ENCODE measurements around the gene PIGC.
"Not testable (repeated sequence)": the region's sequence is repeated elsewhere in the genome, so short reads cannot be mapped to it uniquely, and the experiment has no call there.

Gene PIGC

DNA sequence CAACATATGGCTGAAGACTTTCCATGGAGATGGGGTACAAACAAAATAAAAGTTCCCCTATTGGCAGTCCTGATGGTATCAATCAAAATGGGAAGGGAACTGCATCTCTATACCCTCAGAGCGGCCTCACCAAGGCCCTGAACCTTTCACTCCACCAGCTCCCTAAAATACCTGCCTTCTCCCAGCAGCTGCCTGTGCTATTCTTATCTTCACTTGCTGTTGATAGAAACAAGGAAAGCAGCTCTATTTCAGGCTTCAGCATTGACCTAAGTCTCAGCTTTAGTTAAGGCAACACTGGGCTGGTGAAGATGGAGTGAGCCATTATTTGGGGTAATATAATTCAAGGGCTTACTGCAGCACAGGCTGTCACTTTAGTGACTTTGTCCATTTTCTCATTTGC, 21.7 kb upstream of the PIGC start:
- DNase-seq = no peak

DNA sequence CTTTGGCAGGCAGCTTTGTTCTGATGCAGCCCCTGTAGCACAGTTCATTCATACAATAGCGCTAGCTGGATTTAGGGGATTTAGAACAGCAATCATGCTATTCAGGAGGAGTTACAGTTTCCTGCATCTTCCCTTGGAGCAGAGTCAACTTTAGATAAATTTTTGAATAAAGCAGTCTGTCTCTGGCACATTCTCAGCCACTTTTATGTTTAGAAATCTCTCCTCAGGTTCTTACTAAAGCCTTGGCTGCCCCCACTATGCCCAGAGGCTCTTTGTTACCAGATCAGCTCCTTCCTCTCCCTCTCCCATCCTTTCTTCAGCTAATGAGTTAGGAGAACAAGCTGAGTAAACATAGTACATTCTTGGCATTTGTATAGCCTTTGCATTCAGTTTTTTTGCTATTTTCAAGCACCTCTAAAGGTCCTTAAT, 17.0 kb upstream of the PIGC start:
- no peak for DNase-seq

GRCh38 chr1:172460177-172460576, 16.3 kb upstream of the PIGC start:
- DNase-seq = no peak

GRCh38 chr1:172457479-172458130, 13.7 kb upstream of the PIGC start:
- no peak for DNase-seq

DNA sequence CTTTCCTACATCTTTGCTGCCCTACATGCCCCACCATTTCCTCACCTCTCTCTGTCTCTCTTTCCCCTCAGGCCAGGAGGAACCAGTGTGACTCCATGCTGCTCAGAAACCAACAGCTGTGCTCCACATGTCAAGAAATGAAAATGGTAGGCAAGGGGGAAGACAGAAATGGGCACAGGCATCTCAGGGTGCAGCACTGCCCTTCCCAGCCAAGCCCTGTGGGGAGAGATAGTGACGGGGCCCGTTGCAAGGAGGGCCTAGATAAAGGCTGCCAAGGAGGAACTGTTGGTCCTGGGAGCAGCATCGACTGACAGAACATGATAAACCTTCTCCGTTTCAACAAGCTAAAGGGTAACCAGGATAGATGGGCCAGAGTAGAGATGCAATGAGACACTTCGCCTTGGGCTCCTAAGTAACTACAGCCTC, 12.5 kb upstream of the PIGC start:
- DNase-seq = no peak

DNA sequence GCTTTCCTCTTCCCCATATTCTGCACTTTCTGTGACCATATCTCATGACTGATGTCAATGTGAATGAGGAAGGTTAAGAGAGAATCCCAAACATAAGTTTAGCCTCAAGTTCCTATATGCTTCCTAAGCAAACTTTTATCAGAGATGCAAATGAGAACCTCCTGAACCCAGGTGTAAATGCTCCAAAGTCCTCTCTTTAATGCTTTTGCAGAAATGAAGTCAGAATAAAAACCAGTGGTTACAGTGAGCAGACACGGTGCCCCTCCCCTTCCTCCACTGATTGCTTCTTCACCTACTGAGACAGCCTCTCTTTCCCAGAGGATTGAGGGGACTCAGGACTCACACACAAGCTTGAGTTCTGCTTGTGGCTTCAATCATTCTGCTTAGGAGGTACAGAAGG, 11.6 kb upstream of the PIGC start:
- no peak for DNase-seq

DNA sequence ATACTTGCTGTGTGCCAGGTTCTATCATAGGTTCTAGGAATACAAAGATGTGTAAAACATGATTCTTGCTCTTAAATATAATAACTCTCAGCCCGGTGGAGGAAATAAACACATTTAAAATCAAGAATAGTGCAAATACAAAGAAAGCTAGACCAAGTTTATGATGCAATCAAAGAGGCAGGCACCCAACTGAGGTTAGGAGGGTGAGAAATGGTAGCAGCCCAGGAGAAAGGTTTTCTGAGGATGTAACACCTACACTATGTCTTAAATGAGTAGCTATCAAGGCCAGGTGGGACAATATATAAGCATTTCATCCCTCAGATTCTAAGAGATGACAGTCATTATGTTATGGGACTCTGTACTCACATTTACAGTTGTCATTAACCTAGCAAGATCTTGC, 9.7 kb upstream of the PIGC start:
- DNase-seq = no peak

GRCh38 chr1:172453153-172453545, 9.3 kb upstream of the PIGC start:
- DNase-seq = no peak

- no peak for DNase-seq
Measured at GRCh38 chr1:172452536-172453152, 8.8 kb upstream of the PIGC start.

DNA sequence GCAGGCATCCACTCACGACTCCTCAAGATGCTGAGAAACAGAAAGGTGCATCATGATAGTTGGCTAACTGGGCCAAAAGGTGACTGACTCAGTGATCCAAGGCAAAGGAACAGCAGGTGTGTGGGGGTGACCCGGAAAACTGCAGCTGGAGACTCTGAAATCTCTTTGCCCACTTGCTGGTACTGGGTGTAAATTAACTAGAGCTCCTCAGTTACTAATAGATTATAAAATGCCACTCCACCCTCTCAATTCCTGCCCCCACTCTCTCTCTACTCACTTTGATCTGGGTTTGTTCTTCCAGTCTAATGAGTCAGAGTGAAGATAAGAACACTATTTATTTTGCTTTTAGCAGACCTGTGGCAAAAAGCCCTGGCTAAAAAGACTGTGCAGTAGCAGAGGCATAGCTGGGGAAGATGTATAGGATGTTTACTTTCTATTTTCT, 7.2 kb upstream of the PIGC start:
- DNase-seq = no peak

- DNase-seq = no peak
Measured at GRCh38 chr1:172450524-172450885, 6.6 kb upstream of the PIGC start.

DNA sequence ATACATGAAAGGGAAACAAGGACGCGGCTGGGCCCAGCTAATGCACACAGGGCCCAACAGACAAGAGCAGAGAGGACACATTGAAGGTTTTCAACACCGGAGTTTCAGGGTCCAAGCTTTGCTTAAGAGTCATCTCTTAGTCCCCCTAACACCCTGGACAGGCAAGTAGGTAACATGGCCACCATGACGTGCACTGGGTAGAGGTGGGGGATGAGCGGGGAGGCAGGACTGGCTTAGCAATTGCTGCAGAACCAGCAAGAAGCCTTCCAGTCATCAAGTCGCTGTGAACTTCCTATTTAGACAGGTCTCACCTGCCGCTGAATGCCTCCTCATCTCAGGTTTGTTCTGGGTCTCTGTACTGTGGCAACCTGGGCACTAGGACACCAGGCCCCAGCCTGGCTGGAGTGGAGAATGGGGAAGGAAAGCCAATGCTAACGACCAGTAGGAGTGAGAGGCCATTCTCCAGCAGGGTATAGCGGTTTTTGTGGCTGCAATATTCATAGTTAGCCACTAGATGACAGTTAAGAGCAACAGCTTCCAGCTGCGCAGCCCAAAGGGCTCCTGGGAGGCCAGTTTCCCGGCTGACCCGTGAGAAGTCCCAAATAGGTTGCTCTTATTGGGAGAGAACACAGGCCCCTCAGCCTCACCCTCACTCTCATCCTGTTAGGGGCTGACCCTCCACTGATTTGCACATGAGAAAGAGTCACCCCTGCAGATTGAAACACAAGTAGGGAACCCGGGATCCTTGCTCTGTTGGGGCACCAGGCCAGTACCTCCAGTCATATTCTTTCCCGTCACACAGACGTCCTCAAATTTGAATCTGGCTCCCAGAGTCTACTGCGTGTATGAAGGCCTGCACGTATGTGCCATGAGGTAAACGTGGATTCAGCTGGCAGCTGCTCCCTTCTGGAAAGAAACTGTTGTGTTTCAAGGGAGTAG, 6.0 kb upstream of the PIGC start:
- no peak for DNase-seq

DNA sequence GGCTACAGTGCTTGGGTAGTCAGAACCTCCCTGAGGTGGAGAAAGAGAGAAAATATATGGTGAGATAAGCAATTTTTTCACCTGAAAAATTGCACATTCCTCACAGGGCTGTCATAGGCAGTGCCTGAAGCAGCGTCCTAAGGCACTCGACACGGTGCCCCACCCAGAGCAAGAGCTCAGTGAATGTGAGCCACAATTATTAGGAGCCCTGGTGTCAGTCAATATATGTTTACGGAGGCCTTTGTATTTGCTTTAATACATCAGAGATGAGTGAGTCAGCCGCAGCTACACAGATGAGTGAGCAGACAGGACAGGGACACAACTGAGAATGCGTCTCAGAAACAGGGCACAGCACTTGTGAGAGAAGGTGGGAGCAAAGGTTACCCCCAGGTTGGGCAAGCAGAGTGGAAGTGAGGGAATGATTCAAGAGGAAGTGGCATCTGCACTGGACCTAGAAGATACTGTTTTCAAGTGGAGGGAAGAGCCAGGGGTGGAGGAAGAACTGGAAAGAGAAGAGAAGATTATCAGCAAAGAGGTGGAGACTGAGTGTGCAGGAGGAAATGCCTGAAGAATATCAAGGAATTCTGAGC, 5.2 kb upstream of the PIGC start:
- no peak for DNase-seq

- no peak for DNase-seq
Measured at GRCh38 chr1:172447641-172448040, 3.8 kb upstream of the PIGC start.

DNA sequence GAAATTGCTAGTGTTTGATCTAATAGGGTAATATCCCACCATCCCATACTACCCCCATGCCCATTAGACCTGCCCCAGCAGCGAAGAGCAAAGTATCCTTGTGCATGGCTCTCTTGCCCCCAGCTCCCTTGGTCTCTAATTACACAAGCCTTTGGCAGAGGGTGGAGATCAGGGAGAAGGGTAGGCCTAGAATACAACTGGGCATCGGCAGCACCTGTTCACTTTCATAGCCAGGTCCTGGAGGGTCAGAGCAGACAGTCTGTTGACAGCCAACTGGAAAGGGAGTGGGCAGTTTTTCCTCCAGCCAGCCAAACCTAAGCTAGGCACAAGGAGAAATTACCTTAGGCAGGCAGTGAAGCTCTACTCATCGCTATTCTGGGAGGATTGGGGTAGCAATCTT, 2.7 kb upstream of the PIGC start:
- no peak for DNase-seq

GRCh38 chr1:172442843-172443565, 865 bp downstream of the PIGC start:
- no peak for DNase-seq

DNA sequence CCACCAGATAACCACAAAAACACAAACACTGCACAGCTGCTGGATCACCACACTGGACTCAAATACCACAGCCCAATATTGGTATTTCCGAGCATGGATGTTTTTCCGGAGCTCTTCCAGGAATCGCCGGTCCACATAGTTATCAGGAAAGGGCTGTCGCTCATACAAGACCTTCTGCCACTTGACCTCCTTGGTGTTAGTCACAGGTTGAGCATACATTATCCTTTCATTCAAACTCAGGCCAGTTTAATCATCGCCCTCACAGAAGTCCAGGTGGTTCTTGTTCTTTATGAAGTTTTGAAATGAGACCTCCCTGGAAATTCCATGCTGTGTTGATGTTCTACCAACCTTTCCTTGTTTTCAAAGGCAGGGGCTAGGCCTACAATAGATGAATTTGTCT, 1.5 kb downstream of the PIGC start:
- no peak for DNase-seq

GRCh38 chr1:172437183-172437582, 6.7 kb downstream of the PIGC start:
- not testable (repeated sequence) for DNase-seq

- DNase-seq = peak; percentile 31
Measured at GRCh38 chr1:172431721-172432192, 12.1 kb downstream of the PIGC start.

DNA sequence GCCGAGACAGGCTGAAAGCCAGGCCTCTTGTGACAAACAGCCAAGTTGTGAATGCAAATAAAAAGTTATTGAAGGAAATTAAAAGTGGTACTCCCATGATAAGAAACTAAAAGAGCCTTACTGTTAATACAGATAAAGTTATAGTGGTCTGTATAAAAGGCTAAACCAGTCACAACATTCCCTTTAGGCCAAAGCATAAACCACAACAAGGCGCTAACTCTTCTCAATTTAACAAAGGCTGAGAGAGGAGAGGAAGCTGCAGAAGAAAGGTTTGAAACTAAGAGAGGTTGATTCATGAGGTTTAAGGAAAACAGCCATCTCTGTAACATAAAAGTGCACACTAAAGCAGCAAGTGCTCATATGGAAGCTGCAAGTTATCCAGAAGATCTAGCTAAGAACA, 12.7 kb downstream of the PIGC start:
- DNase-seq = no peak

- DNase-seq = no peak
Measured at GRCh38 chr1:172430128-172430454, 13.8 kb downstream of the PIGC start.

DNA sequence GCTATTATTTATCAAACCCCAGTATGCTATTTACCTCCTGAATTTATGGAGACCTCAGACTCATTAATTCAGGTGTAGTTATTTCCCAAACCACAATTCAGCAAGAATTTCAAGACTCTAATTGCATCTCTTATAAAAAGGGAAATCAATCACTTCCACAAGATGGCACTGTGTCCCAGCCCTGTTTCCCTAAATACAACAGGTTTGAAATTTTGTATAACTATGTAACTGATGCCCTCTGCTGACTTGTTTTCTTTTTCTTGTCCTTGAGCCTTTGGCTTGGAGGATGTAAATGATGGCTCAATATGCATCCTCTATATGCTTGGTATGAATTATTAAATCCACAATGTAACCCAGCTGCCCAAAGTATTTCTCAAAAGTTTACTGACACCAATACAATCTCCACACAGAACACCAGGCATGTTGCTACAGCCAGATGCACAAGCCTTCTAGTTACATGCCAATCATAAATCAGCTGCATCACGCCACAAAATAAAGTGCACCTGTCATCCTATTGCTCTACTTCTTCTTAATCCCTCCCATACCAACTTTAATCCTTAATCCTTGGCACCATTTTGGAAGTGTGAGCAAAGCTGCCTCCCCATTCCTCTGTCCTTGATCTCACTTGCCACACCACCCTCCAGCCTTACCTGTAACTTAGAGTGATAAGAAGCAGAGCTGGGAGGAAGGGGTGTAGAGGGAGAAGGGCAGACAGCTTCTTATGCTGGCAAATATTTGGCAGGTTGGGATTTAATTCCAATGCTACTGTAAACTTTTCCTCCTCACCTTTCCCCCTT, 14.3 kb downstream of the PIGC start:
- peak; percentile 32 for DNase-seq
